ENCODE results near the gene STARD13.
"Not testable (repeated sequence)": the region's sequence is repeated elsewhere in the genome, so short reads cannot be mapped to it uniquely, and the experiment has no call there.

STARD13 gene

GRCh38 chr13:33249894-33250293 is 35.7 kb downstream of the STARD13 start:
- no peak for DNase-seq

- DNase-seq = no peak
These were observed 36.5 kb downstream of the STARD13 start for GRCh38 chr13:33249066-33249465.

DNA sequence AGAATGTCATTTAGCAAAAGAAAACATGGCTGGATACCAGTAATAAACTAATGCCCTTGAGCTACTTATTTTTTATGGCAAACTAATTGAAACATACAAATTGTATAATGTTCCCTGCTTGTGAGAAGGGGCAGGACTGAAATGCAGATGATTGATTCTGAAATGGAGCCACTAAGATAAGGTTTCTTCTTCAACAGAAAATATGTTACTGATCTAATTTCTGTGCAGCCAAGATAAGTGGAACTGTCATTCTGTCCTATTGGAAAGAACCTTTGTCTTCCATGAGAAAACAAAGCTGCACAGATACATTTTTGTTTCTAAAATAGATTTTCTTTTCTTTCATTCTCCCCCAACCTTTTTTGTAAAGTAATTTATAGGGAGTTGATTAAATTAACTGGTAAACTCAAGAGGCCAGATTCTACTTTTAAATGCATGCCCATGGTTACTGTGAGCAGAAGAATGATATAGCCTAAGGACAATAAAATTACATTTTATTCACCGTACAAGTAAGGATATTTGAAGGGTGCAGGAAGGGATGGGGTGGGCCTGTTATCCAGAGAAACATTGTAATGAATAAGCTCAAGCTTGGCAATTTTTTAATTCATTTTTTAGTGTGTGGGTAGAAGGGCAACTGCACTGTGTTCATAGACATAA is 39.9 kb downstream of the STARD13 start:
- DNase-seq = no peak

GRCh38 chr13:33244907-33245287 is 40.7 kb downstream of the STARD13 start:
- no peak for DNase-seq

DNA sequence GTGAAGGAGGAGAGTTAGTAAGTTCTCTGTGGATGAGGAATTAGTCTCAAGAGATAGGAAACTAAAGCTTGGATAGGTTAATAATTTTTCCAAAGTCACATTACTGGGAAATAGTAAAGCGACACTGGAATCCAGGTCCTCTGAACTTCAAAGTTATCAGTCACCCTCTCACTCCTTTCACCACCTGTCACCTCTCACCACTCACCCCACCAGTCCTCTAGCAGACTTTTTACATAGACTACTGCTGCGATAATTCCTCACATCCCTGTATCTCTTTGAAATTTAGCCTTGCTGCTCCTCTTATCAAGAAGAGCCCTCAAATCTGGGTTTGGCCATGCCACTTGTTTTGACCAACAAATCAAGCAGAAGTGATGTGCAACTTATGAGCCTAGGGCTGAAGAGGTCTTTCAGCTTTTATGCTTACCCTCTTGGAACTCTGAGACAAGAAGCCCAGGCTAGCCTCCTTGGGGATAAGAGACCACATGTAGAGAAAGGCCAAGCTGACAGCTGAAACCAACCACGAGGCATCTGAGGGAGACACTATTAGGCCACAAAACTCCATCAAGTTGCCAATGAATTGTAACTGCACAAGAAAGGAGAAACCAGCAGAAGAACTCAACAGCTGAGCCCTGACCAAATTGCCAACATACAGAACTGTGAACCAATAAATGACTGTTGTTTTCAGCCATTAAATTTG is 41.2 kb downstream of the STARD13 start:
- no peak for DNase-seq

- DNase-seq = no peak
These were observed 42.5 kb downstream of the STARD13 start for GRCh38 chr13:33242984-33243617.

DNA sequence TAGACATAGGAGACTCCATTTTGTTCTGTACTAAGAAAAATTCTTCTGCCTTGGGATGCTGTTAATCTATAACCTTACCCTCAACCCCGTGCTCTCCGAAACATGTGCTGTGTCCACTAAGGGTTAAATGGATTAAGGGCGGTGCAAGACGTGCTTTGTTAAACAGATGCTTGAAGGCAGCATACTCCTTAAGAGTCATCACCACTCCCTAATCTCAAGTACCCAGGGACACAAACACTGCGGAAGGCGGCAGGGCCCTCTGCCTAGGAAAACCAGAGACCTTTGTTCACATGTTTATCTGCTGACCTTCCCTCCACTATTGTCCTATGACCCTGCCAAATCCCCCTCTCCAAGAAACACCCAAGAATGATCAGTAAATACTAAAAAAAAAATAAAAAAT is 43.2 kb downstream of the STARD13 start:
- not testable (repeated sequence) for DNase-seq

DNA sequence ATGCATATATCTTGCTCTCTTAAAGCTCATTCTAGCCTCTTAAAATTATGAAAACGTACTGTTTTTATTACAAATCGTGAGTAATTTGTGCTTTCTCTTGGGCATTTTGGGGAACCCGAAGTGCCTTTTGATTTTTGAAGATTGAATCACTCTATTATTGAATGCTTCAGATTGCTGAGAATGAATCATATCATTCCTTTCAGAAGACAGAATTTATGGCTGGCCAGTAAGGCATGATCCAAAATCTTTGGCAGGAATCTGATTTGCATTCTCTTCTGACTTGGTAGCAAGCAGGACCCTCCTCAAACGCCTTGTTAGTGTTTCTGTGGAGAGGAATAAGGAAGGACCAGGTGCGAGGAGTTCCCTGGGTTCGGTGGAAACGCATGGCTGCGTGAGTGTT is 49.5 kb downstream of the STARD13 start:
- DNase-seq = no peak

DNA sequence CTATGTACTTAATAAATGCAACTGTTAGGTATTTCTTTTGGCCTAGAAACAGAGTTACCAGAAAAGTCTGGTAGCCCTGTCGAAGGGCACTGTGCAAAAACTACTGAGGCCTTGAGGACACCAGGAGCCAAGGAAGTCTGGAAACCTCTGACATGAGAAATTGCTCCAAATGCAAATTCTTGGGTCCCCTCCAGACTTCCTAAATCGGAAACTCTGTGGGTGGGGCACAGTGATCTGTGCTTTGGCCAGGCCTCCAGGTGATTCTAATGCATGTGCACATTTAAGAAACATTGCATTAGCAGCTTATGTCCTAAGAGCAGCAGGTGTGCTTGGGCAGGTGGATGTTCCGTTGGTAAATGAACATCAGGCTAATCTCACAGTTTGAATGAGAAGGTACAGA is 50.0 kb downstream of the STARD13 start:
- DNase-seq = no peak

DNA sequence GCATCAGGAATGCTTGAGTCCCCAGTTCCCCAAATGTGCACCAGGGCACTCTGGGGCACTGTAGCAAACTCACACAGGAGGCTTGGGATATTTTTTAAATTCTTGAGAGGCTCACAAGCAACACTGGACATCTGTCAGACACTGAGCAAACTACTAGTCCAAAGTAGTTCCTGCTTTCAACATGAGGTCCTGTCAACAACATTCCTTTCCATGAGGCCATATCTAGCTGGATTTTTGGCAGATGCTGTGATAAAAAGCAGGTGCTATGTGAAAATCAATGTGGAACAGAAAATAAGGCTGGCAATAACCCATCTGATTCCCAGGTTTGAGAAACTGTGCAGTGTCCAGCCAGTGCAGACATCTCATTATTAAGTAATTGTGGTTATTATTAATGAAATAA is 50.5 kb downstream of the STARD13 start:
- DNase-seq = no peak

DNA sequence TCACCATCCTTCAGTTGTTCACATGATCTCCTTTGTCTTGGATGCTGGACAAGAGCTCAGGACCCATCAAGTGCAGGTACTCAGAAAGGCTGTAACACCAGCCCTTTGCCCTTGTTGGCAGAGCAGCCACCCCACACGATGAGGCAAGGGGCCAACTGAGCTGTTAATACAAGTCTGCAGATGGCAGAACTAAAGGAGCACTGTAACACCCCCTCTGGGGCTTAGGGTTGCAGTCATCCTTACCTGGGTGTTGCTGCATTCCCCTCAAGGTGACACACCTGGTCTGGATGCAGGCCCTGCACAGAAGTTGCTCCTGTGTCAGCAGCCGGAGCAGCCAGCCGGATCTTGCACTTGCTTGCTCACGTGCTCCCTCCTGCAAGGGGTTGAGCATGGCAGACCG is 52.0 kb downstream of the STARD13 start:
- DNase-seq = no peak

- DNase-seq = no peak
These were observed 52.7 kb downstream of the STARD13 start for GRCh38 chr13:33232883-33233282.

- no peak for DNase-seq
These were observed 54.2 kb downstream of the STARD13 start for GRCh38 chr13:33231339-33231738.

- no peak for DNase-seq
These were observed 55.2 kb downstream of the STARD13 start for GRCh38 chr13:33230178-33230881.

- peak; percentile 70 for DNase-seq
These were observed 55.9 kb downstream of the STARD13 start for GRCh38 chr13:33229446-33230177.

DNA sequence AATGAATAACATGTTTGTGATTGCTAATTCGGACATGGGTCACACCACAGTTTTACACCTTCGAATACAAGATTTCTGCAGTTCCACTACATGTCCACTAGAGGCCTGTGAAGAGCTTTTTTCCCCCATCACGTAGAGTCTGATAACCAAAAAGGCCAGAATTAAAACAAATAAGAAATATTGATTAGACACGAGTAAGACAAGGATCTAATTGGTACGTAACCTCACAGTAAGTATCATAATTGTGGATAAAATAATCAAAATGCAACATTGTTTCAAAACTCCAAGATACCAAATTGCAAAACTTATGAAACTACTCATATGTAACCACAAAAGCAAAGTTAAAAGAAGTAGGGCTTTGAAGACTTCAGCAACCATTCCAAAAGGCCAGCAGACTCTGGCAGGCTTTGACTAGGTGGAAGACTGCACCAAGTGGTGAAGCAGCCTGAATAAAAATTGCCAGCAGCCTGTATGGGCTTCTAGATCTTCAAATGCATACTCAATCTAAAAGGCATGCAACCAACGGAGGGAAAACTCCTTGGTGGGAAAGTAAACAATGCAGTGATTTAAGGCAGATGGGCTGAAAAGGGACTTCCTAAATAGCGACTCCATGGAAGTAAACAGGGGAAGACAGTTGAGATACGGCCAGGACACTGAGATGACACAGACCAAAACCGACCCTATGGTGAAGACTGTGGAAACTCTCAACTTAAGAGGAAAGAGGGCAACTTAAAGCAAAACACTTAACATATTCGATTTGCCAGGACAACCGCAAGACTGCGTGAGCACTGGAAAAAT is 56.7 kb downstream of the STARD13 start:
- DNase-seq = no peak

DNA sequence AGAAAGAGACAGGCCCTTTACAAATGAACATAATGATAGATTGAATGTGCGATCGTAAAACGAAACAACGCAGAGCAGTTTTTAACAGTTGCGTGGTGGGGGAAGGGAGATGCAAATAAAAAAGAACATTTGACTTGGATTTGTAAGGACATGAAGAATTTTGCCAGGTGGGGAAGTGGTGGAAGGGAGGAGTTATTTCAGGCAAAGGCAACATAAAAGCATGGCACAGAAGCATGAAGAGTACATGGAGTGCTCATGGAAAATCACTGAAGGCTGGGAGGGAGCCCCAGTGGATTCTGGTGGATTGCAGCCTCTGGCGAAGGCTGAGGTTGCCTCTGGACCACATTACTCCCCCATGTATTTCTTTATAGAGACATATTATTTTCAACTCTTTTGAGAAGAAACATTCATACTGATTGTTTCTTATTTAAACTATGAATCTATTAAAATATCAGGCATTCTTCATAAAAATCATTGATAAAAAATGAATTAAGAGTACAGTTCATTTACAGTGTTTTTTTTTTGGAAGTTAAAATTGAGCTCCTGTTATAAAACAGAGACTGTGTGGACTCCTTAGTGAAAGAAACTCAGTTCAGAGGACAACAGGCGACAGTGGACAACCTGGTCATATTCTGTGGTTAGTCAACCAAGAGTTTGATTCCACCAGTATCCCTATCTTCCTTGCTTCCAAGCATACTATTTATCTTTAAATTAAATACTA is 57.5 kb downstream of the STARD13 start:
- no peak for DNase-seq

DNA sequence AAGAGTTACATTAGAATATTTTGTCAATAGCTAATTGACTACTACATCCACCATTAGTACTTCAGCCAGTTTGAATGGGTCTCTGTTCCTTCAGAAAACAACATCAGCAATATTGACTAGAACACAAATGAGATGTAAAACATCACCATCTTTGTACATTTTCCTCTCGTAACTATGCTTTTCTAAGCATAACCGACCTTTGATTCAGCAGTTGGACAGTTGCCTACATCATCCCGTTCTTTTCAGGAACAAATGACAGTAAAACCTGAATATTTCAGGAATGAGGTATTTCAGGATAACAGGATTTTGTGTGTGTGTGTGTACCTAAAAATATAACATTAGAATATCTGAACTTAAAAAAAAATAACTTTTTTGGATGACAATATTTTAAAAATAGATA is 60.9 kb downstream of the STARD13 start:
- no peak for DNase-seq

- no peak for DNase-seq
These were observed 61.4 kb downstream of the STARD13 start for GRCh38 chr13:33224191-33224590.

DNA sequence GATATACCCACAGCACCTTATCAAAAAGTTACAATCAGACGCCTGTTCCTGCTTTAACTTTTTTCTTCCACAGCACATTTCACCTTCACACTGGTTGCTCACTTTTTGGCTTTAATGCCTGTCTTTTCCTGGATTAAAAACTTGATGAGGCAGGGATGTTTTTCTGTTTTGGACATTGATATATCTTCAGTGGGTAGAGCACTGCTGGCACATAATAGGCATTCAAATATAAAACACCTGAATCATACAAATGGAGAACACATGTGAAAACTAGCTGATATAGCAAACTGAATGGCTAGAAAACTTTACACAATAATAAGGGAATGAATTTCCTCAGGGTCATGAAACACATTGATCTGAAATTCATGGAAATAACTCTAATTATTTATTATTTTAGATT is 65.6 kb downstream of the STARD13 start:
- no peak for DNase-seq

GRCh38 chr13:33218426-33218825 is 67.1 kb downstream of the STARD13 start:
- no peak for DNase-seq
